Dedifferentiated amniotic fluid mesenchymal stem cell (primary cell): ENCODE results near the gene POLE.
"Not testable (repeated sequence)": the region's sequence is repeated elsewhere in the genome, so short reads cannot be mapped to it uniquely, and the experiment has no call there.

Source experiments
- DNase-seq: peaks from one replicate; pipeline ENCODE4 v3.0.0-alpha.2; 2016; ENCODE audit errors: extremely low spot score

Gene POLE

GRCh38 chr12:132614861-132615578, 72.1 kb downstream of the POLE start:
- DNase-seq = peak; percentile 80

GRCh38 chr12:132614029-132614428, 73.1 kb downstream of the POLE start:
- no peak for DNase-seq

GRCh38 chr12:132611620-132612019, 75.5 kb downstream of the POLE start:
- no peak for DNase-seq

- no peak for DNase-seq
Measured at GRCh38 chr12:132610866-132611602, 76.1 kb downstream of the POLE start.

DNA sequence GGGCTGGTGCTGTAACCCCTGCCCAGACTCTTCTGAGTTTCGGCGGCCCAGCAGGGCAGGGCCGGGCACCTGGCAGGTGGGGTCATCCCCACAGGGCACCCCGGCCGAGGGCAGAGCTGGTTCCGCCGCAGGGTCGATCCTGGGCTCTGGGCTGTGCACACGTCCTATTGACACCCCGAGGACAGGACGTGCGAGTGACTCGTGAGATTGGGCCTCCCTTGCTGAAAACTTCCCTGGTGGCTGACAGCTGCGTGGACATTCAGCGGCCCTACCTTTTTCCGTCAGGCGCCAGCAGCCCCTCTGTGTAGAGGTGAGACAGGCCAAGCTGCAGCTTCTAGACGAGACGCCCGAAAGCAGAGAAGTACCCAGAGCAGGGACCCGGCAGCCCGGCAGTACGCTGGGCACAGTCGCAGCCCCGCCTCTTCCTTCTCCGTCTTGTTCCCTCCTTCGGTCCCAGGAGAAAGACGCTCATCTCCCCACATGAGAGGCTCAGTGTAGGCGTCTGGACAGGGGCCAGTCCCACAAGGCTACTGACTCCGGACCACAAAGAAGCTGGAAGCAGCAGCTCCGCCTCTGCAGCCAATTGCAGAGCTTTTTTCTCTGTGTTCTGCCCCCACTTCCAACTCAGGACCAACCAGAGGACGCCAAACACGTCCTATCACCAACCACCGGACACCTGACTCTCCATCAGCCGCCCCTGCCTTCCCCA, 76.9 kb downstream of the POLE start, which contains the start of gene LRCOL1:
LRCOL1 (minus strand) TSS at position 532 of the 709 bp plus-strand sequence. CDS start 4,331 bp downstream, outside the sequence.
- no peak for DNase-seq

GRCh38 chr12:132608231-132609171, 78.6 kb downstream of the POLE start:
- no peak for DNase-seq

GRCh38 chr12:132606927-132607326, 80.2 kb downstream of the POLE start:
- no peak for DNase-seq

- no peak for DNase-seq
Measured at GRCh38 chr12:132606466-132606865, 80.7 kb downstream of the POLE start.

- no peak for DNase-seq
Measured at GRCh38 chr12:132605892-132606291, 81.2 kb downstream of the POLE start.

DNA sequence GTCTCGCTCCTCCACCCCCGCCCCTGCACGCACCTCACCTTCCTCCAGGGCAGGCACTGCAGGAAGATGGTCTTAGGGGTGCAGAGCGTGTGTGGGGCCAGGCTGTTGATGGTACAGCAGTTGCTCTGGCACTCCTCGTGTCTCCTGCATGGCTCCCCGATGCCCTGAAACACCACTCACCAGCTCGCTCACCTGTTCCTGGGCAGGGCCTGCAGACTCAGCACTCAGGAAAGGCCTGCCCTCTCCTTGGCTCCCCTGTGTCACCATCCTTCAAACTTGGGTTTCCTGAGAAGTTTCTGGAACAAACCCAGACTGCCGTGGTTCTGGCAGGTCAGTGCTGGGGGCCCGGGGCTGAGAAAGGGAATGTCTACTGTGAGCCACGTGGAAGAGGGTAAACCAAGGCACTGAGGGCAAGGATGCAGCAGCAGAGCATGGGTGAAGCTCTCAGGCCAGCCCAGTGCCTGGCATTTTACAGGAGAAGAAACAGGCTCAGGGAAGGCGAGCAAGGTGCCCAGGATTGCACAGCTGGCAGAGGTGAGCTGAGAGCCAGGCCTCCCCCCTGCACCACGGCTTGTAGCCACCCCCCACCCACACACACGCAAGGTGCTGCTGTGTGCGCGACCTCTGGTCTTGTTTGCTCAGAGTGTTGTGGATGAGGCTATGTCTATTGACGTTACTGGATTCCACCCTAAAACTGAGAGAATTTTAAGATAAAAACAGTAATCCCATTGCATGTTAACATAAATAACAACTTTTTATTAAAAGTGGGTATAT, 82.3 kb downstream of the POLE start:
- no peak for DNase-seq

- no peak for DNase-seq
Measured at GRCh38 chr12:132604151-132604618, 83.0 kb downstream of the POLE start.

- no peak for DNase-seq
Measured at GRCh38 chr12:132603240-132604150, 83.6 kb downstream of the POLE start.

- DNase-seq = no peak
Measured at GRCh38 chr12:132602572-132603239, 84.4 kb downstream of the POLE start.

- no peak for DNase-seq
Measured at GRCh38 chr12:132601171-132601883, 85.8 kb downstream of the POLE start.

DNA sequence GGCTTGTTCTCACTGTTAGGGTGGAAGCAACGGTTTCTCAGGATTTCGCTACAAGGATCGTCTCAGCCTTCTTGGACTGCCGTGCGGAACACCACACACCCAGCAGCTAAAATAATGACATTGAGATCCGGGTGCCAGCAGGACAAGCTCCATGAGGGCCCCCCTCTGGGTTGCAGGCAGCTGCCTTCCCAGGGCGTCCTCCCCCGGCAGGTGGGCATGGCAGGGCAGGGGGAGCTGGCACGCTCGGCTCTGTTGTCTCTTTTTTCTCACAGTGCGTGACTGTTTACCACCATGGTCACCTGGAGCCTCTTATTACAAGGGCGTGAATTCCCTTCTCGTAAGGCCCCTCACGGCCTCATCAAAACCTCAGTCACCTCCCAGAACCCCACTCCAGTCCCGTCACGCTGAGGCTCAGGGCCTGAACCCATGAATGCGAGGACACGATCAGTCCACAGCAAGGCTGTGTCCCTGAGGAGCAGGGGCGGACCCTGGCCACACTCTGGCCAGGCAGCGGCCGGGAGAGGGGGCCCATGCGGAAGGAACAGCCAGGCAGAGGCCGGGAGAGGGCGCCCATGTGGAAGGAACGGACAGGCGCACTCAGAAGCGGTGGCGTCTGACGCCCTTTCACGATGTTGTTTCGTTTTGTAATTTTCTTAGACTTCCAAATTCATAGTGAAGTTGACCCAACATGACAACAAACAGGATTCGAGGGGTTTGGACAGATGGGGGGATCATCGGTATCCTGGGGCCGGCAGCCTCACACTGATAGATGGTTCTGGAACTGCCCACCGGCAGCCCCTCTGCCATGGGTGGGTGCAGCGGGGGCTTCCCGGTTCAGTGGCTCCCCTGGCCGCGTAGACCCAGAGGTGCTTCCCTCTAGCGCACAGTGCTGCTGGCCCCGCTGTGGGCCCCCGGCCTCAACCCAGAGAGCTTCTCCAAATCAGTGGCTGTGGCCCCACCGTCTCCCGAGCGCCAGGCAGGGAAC, 86.8 kb downstream of the POLE start:
- DNase-seq = no peak

DNA sequence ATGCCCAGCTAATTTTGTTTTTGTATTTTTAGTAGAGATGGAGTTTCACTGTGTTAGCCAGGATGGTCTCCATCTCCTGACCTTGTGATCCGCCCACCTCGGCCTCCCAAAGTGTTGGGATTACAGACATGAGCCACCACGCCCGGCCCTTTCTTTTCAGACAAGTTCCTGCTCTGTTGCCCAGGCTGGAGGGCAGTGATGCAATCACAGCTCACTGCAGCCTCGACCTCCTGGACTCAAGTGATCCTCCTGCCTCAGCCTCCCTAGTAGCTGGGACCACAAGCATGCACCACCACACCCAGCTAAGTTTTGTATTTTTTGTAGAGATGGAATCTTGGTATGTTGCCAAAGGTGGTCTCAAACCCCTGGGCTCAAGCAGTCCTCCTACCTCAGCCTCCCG, 87.6 kb downstream of the POLE start:
- not testable (repeated sequence) for DNase-seq
